NT2/D1 (cell line): ENCODE measurements around the gene SMAD5.

ENCODE experiments used
- SUZ12 ChIP-seq: IDR thresholded peaks from 2 replicates; pipeline ENCODE4 v1.6.1; 2011; ENCODE audit not compliant: insufficient read length, insufficient read depth; ENCODE audit errors: extremely low read depth
- ZNF274 ChIP-seq: IDR thresholded peaks from 2 replicates; pipeline ENCODE4 v1.6.1; 2011; ENCODE audit warnings: mild to moderate bottlenecking, low read depth, low read length

DNA sequence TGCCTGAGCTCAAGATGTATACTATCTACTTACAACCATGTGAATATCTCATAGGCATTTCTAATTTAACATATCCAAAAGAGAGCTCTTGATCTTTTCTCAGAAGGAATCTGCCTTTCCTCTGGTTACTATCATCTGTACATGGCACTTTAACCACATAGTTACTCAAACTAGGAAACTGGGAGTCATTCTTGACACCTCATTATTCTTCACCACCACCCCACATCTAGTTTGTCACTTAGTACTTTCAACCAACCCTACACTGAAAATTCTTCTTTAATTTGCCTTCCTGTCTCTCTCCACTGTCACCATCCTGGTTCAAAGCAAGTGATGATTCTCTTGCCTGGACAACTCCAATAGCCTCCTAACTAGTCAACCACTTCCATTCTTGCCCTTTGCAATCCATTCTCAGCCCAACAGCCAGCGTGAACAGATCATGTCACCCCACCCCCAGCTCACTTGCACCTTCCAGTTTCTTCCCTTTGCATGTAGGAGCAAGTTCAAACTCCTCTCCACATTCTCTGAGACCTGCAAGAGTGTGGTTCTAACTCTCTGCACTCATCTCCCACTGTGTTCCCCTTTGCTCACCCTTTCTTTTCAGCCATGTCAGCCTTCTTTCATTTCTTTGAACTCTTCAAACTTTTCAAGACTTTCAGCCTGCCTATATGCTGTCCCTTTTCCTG lies 17.3 kb upstream of the SMAD5 start:
- TF ChIP-seq SUZ12 (no peak), ZNF274 (no peak)
